ENCODE results near the gene ADH1C. TPM values are rescaled to one million over a fixed set of nuclear protein-coding genes. Genes with fewer than 3 reads are reported as not detected.

Gene ADH1C
- total RNA-seq, 1 experiment from 2014 or later: not detected

- Histone ChIP-seq H3K79me2 (ENCODE audit: low read length) (no peaks in the 10 kb centered on the region), H3K9ac (ENCODE audit: low read length) (no peak overlapping the region)
Observed at GRCh38 chr4:99310389-99310788, 42.2 kb downstream of the ADH1C start.

GRCh38 chr4:99305638-99306400 is 46.7 kb downstream of the ADH1C start:
- Histone ChIP-seq H4K20me1 (ENCODE audit: insufficient read depth, low read depth, low read length) (no peaks in the 10 kb centered on the region), H3K4me3 (ENCODE audit: low read length) (no peak overlapping the region), H3K4me1 (ENCODE audit: low read length) (no peaks in the 10 kb centered on the region), H3K4me2 (ENCODE audit: low read depth, low read length, poor library complexity, severe bottlenecking) (no peak overlapping the region), H3K36me3 (ENCODE audit: insufficient read depth, low read length) (no peaks in the 10 kb centered on the region), H3K9me2 (replicated peaks; ENCODE audit: insufficient read depth, low read length) (no peaks in the 10 kb centered on the region), H3K9ac (ENCODE audit: low read length) (no peak overlapping the region), H3K79me2 (ENCODE audit: low read length) (no peaks in the 10 kb centered on the region), H3K27ac (ENCODE audit: low read length) (no peak overlapping the region), H3K9me3 (ENCODE audit: low read length) (no peaks in the 10 kb centered on the region), H2AFZ (ENCODE audit: low read length) (no peak overlapping the region), H3K27me3 (ENCODE audit: low read length) (no peaks in the 10 kb centered on the region)
- no peak for DNase-seq

More at GRCh38 chr4:99310389-99310788, 42.2 kb downstream of the ADH1C start:
- no peaks in the 10 kb centered on the region for H3K9me3 ChIP-seq (ENCODE audit: low read length)
- H3K36me3 ChIP-seq (ENCODE audit: insufficient read depth, low read length): no peaks in the 10 kb centered on the region
- no peak overlapping the region for H2AFZ ChIP-seq (ENCODE audit: low read length)
- H3K27me3 ChIP-seq (ENCODE audit: low read length): no peaks in the 10 kb centered on the region
- DNase-seq: no peak
- H4K20me1 ChIP-seq (ENCODE audit: insufficient read depth, low read depth, low read length): no peaks in the 10 kb centered on the region
- H3K4me2 ChIP-seq (ENCODE audit: low read depth, low read length, poor library complexity, severe bottlenecking): no peak overlapping the region
- H3K4me3 ChIP-seq (ENCODE audit: low read length): no peak overlapping the region
- no peaks in the 10 kb centered on the region for H3K4me1 ChIP-seq (ENCODE audit: low read length)
- H3K9me2 ChIP-seq (replicated peaks; ENCODE audit: insufficient read depth, low read length): no peaks in the 10 kb centered on the region
- H3K27ac ChIP-seq (ENCODE audit: low read length): no peak overlapping the region

- Histone ChIP-seq H3K27me3 (ENCODE audit: low read length) (no peaks in the 10 kb centered on the region), H3K79me2 (ENCODE audit: low read length) (no peaks in the 10 kb centered on the region), H3K27ac (ENCODE audit: low read length) (no peak overlapping the region), H4K20me1 (ENCODE audit: insufficient read depth, low read depth, low read length) (no peaks in the 10 kb centered on the region), H3K4me2 (ENCODE audit: low read depth, low read length, poor library complexity, severe bottlenecking) (no peak overlapping the region), H3K9ac (ENCODE audit: low read length) (no peak overlapping the region), H3K9me2 (replicated peaks; ENCODE audit: insufficient read depth, low read length) (no peaks in the 10 kb centered on the region), H3K4me3 (ENCODE audit: low read length) (no peak overlapping the region), H3K9me3 (ENCODE audit: low read length) (no peaks in the 10 kb centered on the region), H3K36me3 (ENCODE audit: insufficient read depth, low read length) (no peaks in the 10 kb centered on the region), H3K4me1 (ENCODE audit: low read length) (no peaks in the 10 kb centered on the region), H2AFZ (ENCODE audit: low read length) (no peak overlapping the region)
- DNase-seq: no peak
Observed at GRCh38 chr4:99301376-99302164, 51.0 kb downstream of the ADH1C start.

GRCh38 chr4:99300934-99301333 is 51.6 kb downstream of the ADH1C start:
- no peak for DNase-seq
- no peak overlapping the region for H3K27ac ChIP-seq (ENCODE audit: low read length)
- no peak overlapping the region for H3K4me2 ChIP-seq (ENCODE audit: low read depth, low read length, poor library complexity, severe bottlenecking)
- H4K20me1 ChIP-seq (ENCODE audit: insufficient read depth, low read depth, low read length): no peaks in the 10 kb centered on the region
- no peaks in the 10 kb centered on the region for H3K36me3 ChIP-seq (ENCODE audit: insufficient read depth, low read length)
- no peak overlapping the region for H3K4me3 ChIP-seq (ENCODE audit: low read length)
- no peaks in the 10 kb centered on the region for H3K4me1 ChIP-seq (ENCODE audit: low read length)
- H2AFZ ChIP-seq (ENCODE audit: low read length): no peak overlapping the region
- no peaks in the 10 kb centered on the region for H3K27me3 ChIP-seq (ENCODE audit: low read length)
- no peaks in the 10 kb centered on the region for H3K9me2 ChIP-seq (replicated peaks; ENCODE audit: insufficient read depth, low read length)
- H3K9ac ChIP-seq (ENCODE audit: low read length): no peak overlapping the region
- H3K9me3 ChIP-seq (ENCODE audit: low read length): no peaks in the 10 kb centered on the region
- H3K79me2 ChIP-seq (ENCODE audit: low read length): no peaks in the 10 kb centered on the region

- Histone ChIP-seq H3K36me3 (ENCODE audit: insufficient read depth, low read length) (no peaks in the 10 kb centered on the region), H3K9me2 (replicated peaks; ENCODE audit: insufficient read depth, low read length) (no peaks in the 10 kb centered on the region), H2AFZ (ENCODE audit: low read length) (no peak overlapping the region), H3K27ac (ENCODE audit: low read length) (no peak overlapping the region), H3K9me3 (ENCODE audit: low read length) (no peaks in the 10 kb centered on the region), H3K4me2 (ENCODE audit: low read depth, low read length, poor library complexity, severe bottlenecking) (no peak overlapping the region), H3K79me2 (ENCODE audit: low read length) (no peaks in the 10 kb centered on the region), H3K9ac (ENCODE audit: low read length) (no peak overlapping the region), H3K4me3 (ENCODE audit: low read length) (no peak overlapping the region), H4K20me1 (ENCODE audit: insufficient read depth, low read depth, low read length) (no peaks in the 10 kb centered on the region), H3K4me1 (ENCODE audit: low read length) (no peaks in the 10 kb centered on the region), H3K27me3 (ENCODE audit: low read length) (no peaks in the 10 kb centered on the region)
- no peak for DNase-seq
Observed at GRCh38 chr4:99293357-99293756, 59.2 kb downstream of the ADH1C start.

- Histone ChIP-seq H3K4me3 (ENCODE audit: low read length) (no peak within 1 kb of the TSS), H3K27me3 (ENCODE audit: low read length) (no peaks in the 10 kb centered on the region), H2AFZ (ENCODE audit: low read length) (no peak within 1 kb of the TSS), H3K27ac (ENCODE audit: low read length) (no peak within 1 kb of the TSS), H3K9me2 (replicated peaks; ENCODE audit: insufficient read depth, low read length) (no peaks in the 10 kb centered on the region), H4K20me1 (ENCODE audit: insufficient read depth, low read depth, low read length) (no peaks in the 10 kb centered on the region), H3K4me2 (ENCODE audit: low read depth, low read length, poor library complexity, severe bottlenecking) (no peak within 1 kb of the TSS), H3K36me3 (ENCODE audit: insufficient read depth, low read length) (no peaks in the 10 kb centered on the region), H3K4me1 (ENCODE audit: low read length) (no peaks in the 10 kb centered on the region), H3K79me2 (ENCODE audit: low read length) (no peaks in the 10 kb centered on the region), H3K9ac (ENCODE audit: low read length) (no peak within 1 kb of the TSS), H3K9me3 (ENCODE audit: low read length) (no peaks in the 10 kb centered on the region)
- no peak for DNase-seq
Observed at GRCh38 chr4:99290848-99291786, 61.4 kb downstream of the ADH1C start, which contains the start of gene ADH1A. Gene ADH1A, minus strand, starts transcription at chr4:99290985. Its CDS starts 71 bp downstream, at chr4:99290914.
